ENCODE measurements around the gene RELL2.
"Not testable (repeated sequence)": the region's sequence is repeated elsewhere in the genome, so short reads cannot be mapped to it uniquely, and the experiment has no call there.

The RELL2 gene

GRCh38 chr5:141636413-141637122 is at the start of gene RELL2, which contains the start of gene HDAC3:
Gene RELL2 (plus strand): TSS chr5:141636997. CDS start chr5:141638226, 1,229 bp downstream.
Gene HDAC3 (minus strand): TSS chr5:141636849. CDS start chr5:141636790, 59 bp downstream.
- DNase-seq = peak; percentile 96

GRCh38 chr5:141590127-141590526 is 46.7 kb upstream of the RELL2 start:
- no peak for DNase-seq

GRCh38 chr5:141596867-141597266 is 39.9 kb upstream of the RELL2 start:
- DNase-seq = no peak

- peak; percentile 30 for DNase-seq
Observed at GRCh38 chr5:141597394-141597793, 39.4 kb upstream of the RELL2 start.

GRCh38 chr5:141597814-141598213 is 39.0 kb upstream of the RELL2 start:
- DNase-seq = no peak

- peak; percentile 35 for DNase-seq
Observed at GRCh38 chr5:141598391-141599345, 38.1 kb upstream of the RELL2 start.

- no peak for DNase-seq
Observed at GRCh38 chr5:141602606-141603005, 34.2 kb upstream of the RELL2 start.

GRCh38 chr5:141603923-141604717 is 32.7 kb upstream of the RELL2 start:
- DNase-seq = peak; percentile 68

GRCh38 chr5:141605523-141606277 is 31.1 kb upstream of the RELL2 start:
- peak; percentile 93 for DNase-seq

GRCh38 chr5:141608046-141608445 is 28.8 kb upstream of the RELL2 start:
- DNase-seq = no peak

- DNase-seq = no peak
Observed at GRCh38 chr5:141608557-141608956, 28.2 kb upstream of the RELL2 start.

GRCh38 chr5:141609044-141609443 is 27.8 kb upstream of the RELL2 start:
- no peak for DNase-seq

GRCh38 chr5:141609921-141610320 is 26.9 kb upstream of the RELL2 start:
- DNase-seq = not testable (repeated sequence)

- no peak for DNase-seq
Observed at GRCh38 chr5:141611289-141611688, 25.5 kb upstream of the RELL2 start.

GRCh38 chr5:141613344-141613743 is 23.5 kb upstream of the RELL2 start:
- DNase-seq = no peak

- DNase-seq = no peak
Observed at GRCh38 chr5:141615991-141616720, 20.6 kb upstream of the RELL2 start.

- no peak for DNase-seq
Observed at GRCh38 chr5:141617128-141617527, 19.7 kb upstream of the RELL2 start.

- no peak for DNase-seq
Observed at GRCh38 chr5:141617682-141618029, 19.1 kb upstream of the RELL2 start.

GRCh38 chr5:141618030-141618803 is 18.6 kb upstream of the RELL2 start:
- peak; percentile 70 for DNase-seq

- peak; percentile 98 for DNase-seq
Observed at GRCh38 chr5:141618804-141619554, 17.8 kb upstream of the RELL2 start, which contains the start of gene DIAPH1. Gene DIAPH1 (minus strand): TSS chr5:141619000. CDS start chr5:141618914, 86 bp downstream.
